Measurements from ENCODE around the gene ARHGAP19.

Gene ARHGAP19

GRCh38 chr10:97325754-97326153 lies 33.3 kb upstream of the ARHGAP19 start:
- Histone ChIP-seq H3K9me3 (ENCODE audit: low read length) (no peaks in the 10 kb centered on the region), H3K9me2 (ENCODE audit: low read depth, low read length) (no peaks in the 10 kb centered on the region), H3K27me3 (ENCODE audit: insufficient read depth, low read length) (no peaks in the 10 kb centered on the region), H3K4me3 (ENCODE audit: low read depth, low read length, poor library complexity, severe bottlenecking) (no peak overlapping the region), H3K4me2 (ENCODE audit: low read length) (no peak overlapping the region), H3K36me3 (ENCODE audit: insufficient read depth, low read length) (no peaks in the 10 kb centered on the region; the same call in 1 of the 2 replicates), H4K20me1 (ENCODE audit: insufficient read depth, low read length) (no peaks in the 10 kb centered on the region), H3K9ac (ENCODE audit: low read length) (no peak overlapping the region), H3K4me1 (ENCODE audit: insufficient read depth, low read length, severe bottlenecking) (peaks cover under 1% of the 10 kb centered on the region), H3F3A (ENCODE audit: insufficient read depth, low read length) (no peaks in the 10 kb centered on the region), H3K27ac (ENCODE audit: low read depth, low read length, poor library complexity, severe bottlenecking) (no peak overlapping the region), H2AFZ (ENCODE audit: low read length) (no peak overlapping the region), H3K79me2 (ENCODE audit: insufficient read depth, low read length) (no peaks in the 10 kb centered on the region)
- TF ChIP-seq EZH2 (IDR thresholded peaks at IDR 0.05; ENCODE audit: borderline replicate concordance, low read length) = no peak
- TF ChIP-seq CTCF (IDR thresholded peaks at IDR 0.05; ENCODE audit: low read length) = no peak

GRCh38 chr10:97323501-97323900 lies 31.1 kb upstream of the ARHGAP19 start:
- TF ChIP-seq EZH2 (IDR thresholded peaks at IDR 0.05; ENCODE audit: borderline replicate concordance, low read length) = no peak
- no peak for TF ChIP-seq CTCF (IDR thresholded peaks at IDR 0.05; ENCODE audit: low read length)
- Histone ChIP-seq H3K4me3 (ENCODE audit: low read depth, low read length, poor library complexity, severe bottlenecking) (no peak overlapping the region), H3K4me1 (ENCODE audit: insufficient read depth, low read length, severe bottlenecking) (peaks cover 12% of the 10 kb centered on the region), H3K27me3 (ENCODE audit: insufficient read depth, low read length) (no peaks in the 10 kb centered on the region), H3K27ac (ENCODE audit: low read depth, low read length, poor library complexity, severe bottlenecking) (no peak overlapping the region), H4K20me1 (ENCODE audit: insufficient read depth, low read length) (no peaks in the 10 kb centered on the region), H3K4me2 (ENCODE audit: low read length) (no peak overlapping the region), H3K9me2 (ENCODE audit: low read depth, low read length) (no peaks in the 10 kb centered on the region), H3K79me2 (ENCODE audit: insufficient read depth, low read length) (no peaks in the 10 kb centered on the region), H3F3A (ENCODE audit: insufficient read depth, low read length) (no peaks in the 10 kb centered on the region), H3K9ac (ENCODE audit: low read length) (no peak overlapping the region), H3K9me3 (ENCODE audit: low read length) (no peaks in the 10 kb centered on the region), H2AFZ (ENCODE audit: low read length) (no peak overlapping the region), H3K36me3 (ENCODE audit: insufficient read depth, low read length) (no peaks in the 10 kb centered on the region)

- Histone ChIP-seq H4K20me1 (ENCODE audit: insufficient read depth, low read length) (no peaks in the 10 kb centered on the region), H3K9me3 (ENCODE audit: low read length) (no peaks in the 10 kb centered on the region), H3K4me3 (ENCODE audit: low read depth, low read length, poor library complexity, severe bottlenecking) (no peak overlapping the region), H2AFZ (ENCODE audit: low read length) (no peak overlapping the region), H3K9me2 (ENCODE audit: low read depth, low read length) (no peaks in the 10 kb centered on the region), H3K36me3 (ENCODE audit: insufficient read depth, low read length) (no peaks in the 10 kb centered on the region), H3K27ac (ENCODE audit: low read depth, low read length, poor library complexity, severe bottlenecking) (no peak overlapping the region), H3K27me3 (ENCODE audit: insufficient read depth, low read length) (no peaks in the 10 kb centered on the region), H3F3A (ENCODE audit: insufficient read depth, low read length) (no peaks in the 10 kb centered on the region), H3K4me2 (ENCODE audit: low read length) (no peak overlapping the region), H3K79me2 (ENCODE audit: insufficient read depth, low read length) (no peaks in the 10 kb centered on the region), H3K4me1 (ENCODE audit: insufficient read depth, low read length, severe bottlenecking) (peaks cover 12% of the 10 kb centered on the region), H3K9ac (ENCODE audit: low read length) (no peak overlapping the region)
- TF ChIP-seq CTCF (IDR thresholded peaks at IDR 0.05; ENCODE audit: low read length) (no peak), EZH2 (IDR thresholded peaks at IDR 0.05; ENCODE audit: borderline replicate concordance, low read length) (no peak)
These were observed 29.4 kb upstream of the ARHGAP19 start for GRCh38 chr10:97321804-97322190.
